ENCODE data around the gene EEF1E1.

The EEF1E1 gene

DNA sequence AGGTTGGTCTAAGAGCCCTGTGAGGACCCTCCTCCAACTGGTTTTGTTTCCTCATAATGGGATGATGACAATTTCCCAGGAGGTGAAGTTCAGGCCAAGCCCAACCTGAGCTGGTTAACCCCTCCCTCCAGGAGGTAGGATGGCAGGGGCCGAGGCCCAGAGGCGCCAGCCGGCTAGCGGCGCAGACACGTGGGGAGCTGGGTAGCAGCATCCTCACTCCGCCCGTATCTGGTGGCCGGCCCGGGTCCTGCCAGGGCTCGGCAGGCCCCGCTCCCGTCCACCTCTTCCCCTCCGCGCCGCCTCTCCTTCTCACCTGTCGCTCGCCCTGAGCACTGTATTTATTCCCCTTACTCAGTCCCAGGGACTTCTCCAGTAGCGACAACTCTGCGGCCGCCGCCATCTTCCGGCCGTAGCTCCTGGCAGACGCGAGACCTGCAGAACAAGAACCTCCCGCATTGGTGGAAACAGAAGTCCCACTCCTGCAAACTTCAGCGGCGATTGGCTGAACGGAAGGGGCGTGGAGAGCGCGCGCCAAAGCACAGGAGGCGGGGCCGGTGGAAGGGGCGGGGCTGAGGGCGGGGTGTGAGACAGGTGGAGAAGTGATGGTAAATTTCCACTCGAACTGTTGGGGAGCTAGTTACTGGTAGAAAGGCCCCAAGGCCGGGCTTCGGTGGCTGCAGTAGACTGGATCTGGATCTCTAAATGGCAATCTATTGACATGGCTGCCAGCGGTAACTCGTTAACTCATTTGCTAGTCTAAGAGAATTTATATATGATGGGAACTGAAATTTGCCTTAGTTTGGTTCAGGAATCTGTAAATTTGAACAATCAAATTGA is at the start of gene EEF1E1:
EEF1E1 (minus strand) TSS at position 427 of the 837 bp plus-strand sequence; CDS start at position 400, 27 bp downstream.
- DNase-seq = peak; percentile 96

DNA sequence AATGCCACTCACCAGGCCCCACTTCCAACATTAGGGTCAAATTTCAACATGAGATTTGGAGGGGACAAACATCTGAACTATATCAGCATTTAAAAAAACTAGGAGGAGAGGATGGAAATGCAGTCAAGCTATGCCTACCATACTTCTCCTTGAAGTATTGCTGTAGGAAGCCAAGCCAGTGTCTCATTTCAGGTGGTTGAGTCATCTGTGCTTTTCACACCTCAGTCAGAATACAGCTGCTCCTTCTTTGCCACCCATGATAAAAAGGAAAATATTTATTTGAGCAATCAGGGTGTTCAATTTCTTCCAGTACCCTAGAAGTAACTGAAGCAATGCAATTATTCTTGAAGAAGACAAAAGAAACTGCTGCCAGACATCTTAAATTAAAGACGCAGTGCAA is 47.0 kb upstream of the EEF1E1 start:
- no peak for DNase-seq

DNA sequence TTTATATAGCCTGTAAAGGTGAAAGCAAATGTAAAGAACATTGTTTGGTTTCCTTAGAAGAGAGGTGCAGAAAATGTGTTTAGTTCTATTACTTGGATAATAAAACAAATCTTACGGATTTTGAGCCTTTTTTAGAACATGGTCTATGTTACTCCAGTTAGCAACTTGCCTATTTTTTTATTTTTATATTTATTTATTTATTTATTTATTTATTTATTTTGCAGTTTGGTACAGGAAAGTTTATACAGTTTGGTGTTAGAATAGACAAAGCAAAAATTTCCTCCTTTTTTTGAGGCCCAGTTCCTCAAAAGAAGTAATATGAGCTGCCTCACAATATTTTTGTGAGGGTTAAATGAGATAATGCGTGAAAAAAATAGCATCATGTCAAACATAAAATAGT is 41.6 kb upstream of the EEF1E1 start:
- no peak for DNase-seq

DNA sequence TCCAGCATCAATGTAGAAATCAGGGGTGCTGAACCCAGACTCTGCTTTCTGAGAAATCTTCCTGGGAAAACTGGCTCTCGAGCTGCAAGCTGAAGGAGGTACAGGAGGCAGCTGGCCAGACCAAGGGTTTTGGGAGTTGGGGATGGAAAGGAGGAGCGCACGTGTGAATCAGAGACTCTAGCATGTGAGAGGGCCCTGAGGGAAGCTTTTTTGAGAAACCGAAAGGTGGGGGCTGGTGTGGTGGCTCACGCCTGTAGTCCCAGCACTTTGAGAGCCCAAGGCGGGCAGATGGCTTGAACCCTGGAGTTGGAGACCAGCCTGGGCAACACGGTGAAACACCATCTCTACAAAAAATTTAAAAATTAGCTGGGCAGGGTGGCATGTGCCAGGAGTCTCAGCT is 37.1 kb upstream of the EEF1E1 start:
- DNase-seq = no peak

DNA sequence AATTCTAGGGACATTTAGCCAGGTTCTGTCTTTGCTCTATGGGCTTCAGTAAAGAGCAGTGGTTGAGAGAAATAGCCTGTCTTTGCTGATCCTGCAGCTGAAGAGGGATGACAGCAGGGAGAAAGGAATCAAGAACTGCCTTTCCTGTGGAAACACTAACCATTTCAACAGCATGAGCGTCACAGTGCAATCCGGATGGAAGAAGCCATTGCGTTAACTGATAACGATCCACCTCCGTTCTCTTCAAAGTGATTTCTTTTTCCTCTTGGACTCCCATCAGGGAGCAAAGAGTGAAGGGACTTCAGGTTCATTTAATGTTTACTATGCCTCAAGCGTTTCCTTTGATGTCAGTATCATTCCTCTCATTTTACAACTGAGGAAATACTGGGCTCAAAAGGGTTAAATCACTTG is 35.2 kb upstream of the EEF1E1 start:
- DNase-seq = no peak

DNA sequence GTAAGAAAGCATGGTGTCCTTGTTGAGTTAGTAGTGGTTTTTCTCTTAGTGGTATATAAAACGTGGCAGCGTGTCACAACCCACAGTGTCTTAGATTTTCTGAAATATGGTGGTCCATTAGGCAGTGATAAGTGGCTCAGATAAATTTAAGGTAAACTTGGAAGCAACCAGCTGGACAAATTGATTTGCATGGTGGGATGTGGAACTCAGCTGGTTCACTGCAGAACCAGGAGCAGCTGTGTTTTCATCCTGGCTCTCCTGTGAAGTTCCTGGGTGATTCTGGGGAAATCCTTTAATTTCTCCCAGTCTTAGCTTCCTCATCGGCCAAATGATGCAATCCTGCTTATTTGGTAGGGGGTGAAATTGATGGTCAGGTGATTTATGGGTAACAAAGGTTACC is 32.9 kb upstream of the EEF1E1 start:
- no peak for DNase-seq

DNA sequence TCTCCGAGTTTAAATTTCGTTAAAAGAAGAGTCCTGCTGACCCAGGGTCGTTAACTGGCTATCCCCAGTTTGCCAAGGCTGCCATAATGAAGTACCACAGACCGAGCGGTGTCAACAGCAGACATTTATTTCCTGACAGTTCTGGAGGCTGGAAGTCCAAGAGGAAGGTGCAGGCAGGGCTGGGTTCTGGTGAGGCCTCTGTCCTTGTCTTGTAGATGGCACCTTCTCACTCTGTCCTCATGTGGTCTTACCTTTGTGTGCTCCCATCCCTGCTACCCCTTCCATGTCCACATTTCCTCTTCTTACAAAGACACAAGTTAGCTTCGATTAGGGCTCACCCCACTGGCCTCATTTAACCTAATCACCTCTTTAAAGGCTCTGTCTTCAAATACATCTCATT is 29.8 kb upstream of the EEF1E1 start:
- DNase-seq = no peak

DNA sequence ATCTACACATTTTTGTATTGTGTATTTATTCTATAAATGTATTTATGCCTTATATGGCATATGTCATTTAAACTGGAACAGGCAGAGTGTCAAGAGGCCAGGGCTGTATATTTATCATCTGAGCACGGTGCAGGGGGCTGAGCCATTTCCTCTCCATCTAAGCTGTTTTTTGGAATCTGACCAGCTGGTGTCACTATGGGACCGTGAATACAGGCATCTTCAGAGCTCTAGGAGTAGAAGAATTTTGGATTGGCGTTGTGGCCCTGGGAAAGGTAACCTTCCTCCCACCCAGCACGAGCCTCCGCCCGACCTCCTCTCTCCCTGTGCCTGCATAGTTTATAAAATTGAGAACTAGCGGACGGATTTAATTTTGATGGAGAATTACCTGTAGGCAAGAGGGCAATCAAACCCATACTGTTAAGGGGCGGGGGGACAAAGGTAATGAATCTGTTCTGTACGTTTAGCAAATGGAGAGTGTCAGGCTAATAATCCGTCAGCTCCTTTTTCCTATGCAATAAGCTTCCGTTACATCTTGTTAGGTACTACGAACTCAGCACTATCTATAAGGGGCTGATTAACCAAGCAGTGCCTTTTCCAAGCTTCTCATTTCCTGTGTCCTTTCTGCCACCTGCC is 29.0 kb upstream of the EEF1E1 start:
- no peak for DNase-seq

DNA sequence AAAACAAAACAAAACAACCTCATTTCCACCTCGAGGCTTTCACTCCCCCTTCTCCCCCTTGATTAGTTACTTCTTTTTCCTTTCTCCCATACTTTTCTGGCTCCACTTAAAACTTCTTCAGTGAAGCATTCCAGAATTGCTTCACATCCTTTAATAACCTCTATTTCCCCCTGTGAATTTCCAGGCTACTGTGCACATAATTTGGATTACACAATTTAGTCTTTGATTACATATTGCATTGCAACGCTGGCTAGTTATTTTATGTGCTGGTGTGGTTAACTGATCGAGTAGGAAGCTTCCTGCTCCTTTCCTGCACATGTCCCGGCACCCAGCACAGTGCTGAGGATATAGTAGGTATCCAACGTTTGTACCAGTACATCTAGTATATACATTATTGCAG is 28.1 kb upstream of the EEF1E1 start:
- no peak for DNase-seq

DNA sequence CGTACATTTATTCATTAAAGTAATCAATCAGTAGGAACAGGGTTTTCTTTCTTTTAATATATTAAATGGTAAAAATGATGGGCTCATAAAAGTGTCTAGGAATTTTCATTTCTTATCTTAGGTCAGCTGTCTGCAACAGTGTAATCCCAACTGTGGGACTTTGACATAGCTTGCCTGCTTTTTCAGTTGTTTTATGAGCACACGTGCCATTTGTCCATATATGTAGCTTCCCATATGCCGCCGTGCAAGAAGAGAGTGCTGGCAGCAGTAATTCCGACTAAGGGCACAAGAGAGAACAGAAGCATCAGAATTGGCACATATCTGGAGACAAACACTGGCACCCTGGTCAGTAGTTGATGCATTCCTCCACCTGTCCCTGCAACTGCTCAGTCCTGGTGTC is 20.9 kb upstream of the EEF1E1 start:
- no peak for DNase-seq

DNA sequence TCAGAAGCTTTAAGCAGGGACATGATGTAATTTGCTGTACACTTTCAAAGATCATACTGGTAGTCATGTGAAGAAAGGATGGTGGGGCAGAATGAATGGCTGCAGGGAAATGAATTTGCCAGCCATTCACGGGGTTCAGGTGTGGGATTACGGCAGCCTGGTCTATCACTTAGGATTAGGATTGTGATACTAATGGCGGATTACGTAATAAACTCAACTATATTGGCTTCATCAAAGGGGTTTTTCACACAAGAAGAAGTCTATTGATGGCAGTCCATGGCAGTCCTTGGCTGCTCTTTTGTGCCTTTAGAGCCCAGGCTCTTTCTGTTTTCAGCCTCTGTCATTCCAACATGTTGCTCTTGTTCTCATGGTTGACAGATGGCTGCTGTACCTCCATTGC is 12.6 kb upstream of the EEF1E1 start:
- no peak for DNase-seq

DNA sequence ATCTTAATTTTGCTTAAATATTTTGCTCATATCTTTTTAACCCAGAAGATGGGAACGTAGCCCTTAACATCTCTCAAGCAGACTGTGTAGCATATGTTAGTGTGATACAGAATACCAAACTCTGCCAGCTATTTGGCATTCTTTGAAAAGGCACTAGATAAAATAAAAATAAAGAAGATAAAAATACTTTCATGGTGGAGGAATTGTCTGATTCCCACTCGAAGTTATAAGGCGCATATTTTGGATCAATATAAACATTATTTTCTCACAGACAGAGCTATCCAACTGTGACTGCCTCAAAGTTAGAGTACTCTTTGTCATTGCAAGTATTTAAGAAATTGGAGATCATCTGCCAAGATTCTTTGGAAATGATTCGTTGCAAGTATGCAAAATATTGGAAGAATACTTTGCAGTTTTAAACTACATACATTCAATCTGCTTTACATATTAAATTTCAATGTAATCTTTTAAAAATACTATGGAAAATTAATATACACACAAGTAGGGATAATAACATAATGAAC is 10.8 kb upstream of the EEF1E1 start:
- DNase-seq = no peak

DNA sequence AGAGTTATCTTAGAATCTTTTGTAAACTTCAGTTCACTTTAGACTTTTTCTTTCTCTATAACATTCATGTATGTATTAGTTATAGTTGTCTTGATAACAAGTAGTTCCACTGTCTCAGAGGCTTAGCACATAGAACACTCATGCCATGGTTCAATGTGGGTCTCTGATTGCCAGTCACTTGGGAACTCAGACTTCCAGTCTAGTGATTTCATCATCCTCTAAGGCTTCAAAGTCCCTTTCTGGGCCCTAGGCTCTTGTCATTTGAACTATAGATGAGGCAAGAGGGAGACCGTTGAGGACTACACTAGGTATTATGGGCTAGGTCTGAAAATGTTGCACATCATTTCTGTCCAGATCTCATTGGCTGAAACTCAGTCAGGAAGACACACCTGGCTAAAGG is 8.4 kb upstream of the EEF1E1 start:
- no peak for DNase-seq

DNA sequence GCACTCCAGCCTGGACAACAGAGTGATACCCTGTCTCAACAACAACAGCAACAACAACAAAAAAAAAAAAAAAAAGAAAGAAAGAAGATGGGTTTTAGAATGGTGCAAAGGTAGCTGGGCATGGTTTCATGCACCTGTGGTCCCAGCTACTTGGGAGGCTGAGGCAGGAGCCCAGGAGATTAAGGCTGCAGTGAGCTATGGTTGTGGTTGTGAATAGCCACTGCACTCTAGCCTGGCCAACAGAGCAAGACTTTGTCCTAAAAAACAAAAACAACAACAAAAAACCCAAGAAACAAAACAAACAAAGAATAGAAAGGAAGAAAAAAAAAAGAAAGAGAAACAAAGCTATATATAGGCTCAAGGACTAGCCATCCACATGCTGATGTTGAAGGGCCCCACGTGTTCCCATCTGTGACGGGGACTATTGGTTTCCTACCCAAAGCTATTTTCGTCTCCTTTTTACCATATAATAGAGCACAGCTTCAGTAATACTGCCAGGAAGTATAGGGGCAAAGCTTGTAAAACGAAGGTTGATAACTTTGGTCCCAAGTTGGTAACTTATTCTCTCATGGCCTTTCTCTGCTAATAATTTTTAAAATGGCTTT is 7.9 kb upstream of the EEF1E1 start:
- DNase-seq = no peak

DNA sequence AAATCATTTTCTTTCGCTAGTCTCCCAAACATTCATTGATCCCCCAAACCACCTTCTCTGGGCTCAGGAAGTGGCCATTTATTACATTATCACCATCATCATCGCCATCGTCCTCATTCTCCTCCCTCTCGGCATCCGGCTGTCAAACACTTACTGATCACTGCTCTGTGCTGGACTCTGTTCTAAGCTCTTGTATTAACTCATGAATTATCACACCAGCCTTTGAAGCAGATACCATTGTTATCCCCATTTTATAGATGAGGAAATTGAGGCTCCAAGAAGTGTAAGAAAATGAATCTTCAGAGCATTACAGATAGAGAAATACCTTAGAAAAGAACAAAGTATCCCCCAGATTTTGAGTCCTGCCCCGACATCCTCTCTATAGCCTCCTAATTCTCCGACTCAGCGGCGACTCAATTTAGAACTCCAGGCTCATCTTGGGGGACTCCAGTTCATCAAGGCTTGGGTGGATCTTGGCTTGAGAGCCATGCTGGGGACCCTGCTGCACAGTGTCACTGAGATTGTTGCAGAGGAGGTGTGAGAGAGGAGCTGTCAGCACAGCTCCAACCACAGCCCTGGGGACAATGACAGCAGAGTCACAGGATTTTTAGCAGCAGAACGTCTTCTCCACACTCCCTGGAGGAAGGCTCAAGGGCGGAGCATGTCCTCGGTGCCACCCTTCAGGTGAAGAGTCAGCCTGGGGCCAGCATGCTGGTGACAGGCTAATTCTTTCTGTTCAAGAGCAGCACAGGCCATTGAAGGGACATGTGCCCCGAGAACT is 6.6 kb upstream of the EEF1E1 start:
- DNase-seq = no peak

DNA sequence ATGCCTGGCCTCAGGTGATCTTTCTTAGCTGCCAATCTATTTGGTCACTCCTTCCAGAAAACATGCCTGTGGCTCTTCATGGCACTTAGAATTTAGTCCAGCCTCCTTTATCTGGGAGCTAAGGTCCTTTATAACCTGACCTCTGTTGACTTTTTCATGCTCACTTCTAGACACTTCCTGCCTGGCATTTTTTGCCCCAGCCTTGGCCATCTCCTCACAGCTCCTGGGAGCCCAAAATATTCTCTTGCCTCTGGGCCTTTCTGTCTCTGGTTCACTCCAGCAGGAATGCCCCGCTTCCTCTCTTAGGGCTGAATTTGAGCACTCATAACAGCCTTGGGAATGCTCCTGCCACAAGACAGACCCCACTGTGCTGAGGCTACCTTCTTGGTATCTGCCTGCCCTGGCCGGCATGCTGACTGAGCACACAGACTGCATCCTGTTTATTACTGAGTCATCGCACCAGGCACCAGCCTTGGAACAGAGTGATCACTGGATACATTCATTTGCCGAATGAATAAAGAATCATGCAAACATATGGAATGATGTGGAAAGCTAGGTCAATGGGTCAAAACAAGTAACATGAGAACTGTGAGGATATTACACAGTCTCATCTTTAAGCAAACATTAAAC is 5.8 kb upstream of the EEF1E1 start:
- DNase-seq = no peak

DNA sequence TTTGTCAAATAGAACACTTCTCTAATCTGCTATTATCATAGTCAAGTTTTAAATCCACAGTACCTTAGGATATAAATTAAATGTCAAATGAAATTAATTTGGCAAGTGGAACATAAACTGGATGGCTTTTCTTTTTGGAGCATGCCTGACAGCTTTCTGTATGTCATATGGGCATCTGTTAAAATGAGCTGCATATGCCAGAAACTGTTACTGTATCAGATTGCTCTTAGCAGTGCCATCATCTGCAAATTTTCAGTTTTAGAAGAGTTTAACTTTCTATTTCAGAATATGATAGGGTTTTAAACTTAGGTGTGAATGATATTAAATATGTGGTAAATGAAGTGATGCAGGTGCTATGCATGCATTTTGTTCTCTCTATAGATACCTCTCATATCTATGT is 3.4 kb upstream of the EEF1E1 start:
- DNase-seq = no peak

DNA sequence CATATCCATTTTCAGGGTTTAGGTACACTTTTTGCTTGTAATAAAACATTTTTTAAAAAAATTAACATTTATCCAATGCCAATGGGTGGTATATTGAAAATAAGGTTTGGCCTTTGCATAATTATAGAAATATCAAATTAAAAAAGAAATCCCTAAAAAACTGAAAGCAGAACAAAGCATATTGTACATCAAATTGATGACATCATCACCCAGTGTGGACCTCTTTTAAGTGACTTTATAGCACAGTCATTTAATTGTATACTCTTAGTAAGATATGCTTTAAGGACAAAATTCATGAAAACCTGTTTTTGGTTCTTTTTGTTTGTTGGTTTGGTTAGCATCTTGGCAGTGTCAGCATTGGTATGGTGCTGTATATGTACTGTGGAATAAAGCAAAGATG is 1.4 kb upstream of the EEF1E1 start:
- no peak for DNase-seq

DNA sequence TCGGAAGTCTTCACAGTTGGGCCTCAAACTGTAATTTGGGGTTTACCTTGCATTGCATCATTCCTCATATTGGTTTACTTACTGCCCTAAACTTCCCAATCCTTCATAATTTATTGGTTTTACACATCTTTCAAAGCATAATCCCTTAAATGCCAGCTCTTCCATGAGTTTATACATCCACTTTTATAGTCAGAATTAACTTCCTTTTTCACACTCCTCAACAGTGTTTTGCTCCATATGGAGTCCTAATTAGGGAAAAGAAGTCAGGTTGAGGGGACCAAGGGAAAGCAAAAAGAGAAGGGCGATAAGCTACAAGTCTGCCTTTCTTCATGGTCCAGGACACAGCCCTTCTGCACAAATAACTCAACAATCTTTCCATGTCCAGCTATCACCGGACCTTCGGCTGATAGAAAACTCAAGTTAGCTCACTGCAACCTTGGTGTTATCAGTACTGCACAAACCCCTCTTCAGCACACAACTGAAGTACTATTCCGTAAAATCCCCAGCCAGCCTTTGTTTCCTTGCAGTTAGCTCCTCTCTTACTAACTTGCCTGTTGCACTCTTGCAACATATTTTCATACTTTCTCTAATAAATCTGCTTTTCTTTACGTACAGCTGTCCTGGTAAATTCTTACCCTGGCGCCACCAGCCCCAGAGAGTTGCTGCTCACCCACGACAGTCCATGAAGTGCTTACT is 2.0 kb downstream of the EEF1E1 start:
- DNase-seq = no peak

DNA sequence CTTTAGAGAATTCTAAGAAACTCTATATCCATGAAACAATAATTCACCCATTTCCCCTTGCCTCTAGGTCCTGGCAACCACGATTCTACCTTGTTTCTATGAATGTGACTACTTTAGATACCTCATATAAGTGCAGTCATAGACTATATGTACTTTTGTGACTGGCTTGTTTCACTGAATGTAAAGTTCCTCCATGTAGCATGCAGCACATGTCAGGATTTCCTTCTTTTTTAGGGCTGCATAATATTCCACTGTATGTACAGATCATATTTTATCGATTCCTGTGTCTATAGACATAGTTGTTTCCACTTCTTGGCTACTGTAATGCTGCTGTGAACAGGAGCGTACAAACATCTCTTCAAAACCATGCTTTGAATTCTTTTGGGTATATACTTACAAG is 11.7 kb downstream of the EEF1E1 start:
- no peak for DNase-seq

DNA sequence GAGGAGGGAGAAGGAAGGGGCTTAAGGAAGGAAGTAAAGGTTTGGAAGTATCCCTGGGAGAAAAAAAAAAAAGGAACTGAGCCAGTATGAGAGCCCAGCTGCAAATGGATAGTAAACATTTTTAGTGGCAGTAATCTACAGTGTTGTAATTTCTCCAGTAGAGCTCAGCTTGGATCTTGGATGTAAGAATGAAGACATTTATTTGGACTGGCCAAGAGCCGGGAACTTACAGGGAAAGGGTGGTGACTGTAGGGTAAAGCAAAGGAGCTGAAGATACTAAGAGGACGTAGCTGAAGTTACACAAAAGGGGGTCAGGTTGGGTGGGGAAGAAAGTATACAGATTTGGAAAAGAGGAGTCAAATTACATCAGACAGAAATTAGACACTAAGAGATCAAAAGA is 13.5 kb downstream of the EEF1E1 start:
- DNase-seq = no peak
